ENCODE results near the gene IL7R.

DNA sequence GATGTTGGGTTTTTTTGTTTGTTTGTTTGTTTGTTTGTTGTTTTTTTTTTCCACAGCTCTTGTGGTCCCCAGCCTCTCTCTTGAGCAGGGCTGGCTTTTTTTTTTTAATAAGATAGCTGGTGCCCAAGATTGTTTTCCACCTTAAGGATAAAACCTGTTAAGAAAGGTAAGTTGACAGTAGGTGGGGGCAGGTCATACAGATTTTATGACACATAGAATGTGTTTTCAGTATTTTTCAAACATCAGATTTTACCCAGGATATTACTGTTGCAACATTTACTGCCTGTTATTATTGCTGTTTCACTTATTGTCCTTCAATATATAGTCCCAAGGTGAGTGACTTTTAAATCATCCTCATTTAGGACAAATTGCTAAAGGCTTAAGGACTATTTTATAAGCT is 3.9 kb upstream of the IL7R start:
- TF ChIP-seq, protein P1, sequence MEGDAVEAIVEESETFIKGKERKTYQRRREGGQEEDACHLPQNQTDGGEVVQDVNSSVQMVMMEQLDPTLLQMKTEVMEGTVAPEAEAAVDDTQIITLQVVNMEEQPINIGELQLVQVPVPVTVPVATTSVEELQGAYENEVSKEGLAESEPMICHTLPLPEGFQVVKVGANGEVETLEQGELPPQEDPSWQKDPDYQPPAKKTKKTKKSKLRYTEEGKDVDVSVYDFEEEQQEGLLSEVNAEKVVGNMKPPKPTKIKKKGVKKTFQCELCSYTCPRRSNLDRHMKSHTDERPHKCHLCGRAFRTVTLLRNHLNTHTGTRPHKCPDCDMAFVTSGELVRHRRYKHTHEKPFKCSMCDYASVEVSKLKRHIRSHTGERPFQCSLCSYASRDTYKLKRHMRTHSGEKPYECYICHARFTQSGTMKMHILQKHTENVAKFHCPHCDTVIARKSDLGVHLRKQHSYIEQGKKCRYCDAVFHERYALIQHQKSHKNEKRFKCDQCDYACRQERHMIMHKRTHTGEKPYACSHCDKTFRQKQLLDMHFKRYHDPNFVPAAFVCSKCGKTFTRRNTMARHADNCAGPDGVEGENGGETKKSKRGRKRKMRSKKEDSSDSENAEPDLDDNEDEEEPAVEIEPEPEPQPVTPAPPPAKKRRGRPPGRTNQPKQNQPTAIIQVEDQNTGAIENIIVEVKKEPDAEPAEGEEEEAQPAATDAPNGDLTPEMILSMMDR (IDR thresholded peaks at IDR 0.05) = no peak
- TF ChIP-seq POLR2A (IDR thresholded peaks at IDR 0.05) = no peak
- TF ChIP-seq EP300 (IDR thresholded peaks at IDR 0.05) = no peak
